ENCODE results near the gene OSM. TPM values are rescaled to one million over a fixed set of nuclear protein-coding genes. Genes with fewer than 3 reads are reported as not detected.

The OSM gene
- total RNA-seq, 4 donors from 2014 or later, result 0.19 to 5.7 (median 0.19) TPM; not detected in 1

DNA sequence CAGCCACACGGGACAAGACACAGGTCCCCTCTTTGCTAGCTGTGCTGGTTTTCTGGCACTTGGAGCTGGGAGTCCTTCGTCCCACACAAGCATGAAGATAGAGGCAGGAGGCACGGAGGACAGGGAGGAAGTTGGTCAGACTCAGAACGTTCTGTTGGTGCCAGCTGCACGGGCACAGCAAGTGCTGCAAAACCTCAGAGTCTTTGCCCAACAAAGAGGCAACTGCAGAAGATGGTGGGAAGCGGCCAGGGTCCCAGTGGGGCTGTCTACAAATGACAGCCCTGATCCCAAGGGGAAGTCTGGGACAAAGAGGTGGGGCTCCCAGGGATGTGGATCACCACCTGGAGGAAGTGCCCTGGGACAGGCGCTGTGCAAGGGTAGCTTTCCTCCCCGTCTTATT, 9.4 kb upstream of the OSM start:
- peaks cover 30 to 69% (median 38%) of the 10 kb centered on the region in 3 donors for H3K4me1 ChIP-seq
- intact Hi-C loops (cut with DNase I), result no loop called here
- WGBS, 2 donors, result 64 to 81% methylated on average over 4 of the region's 8 CpGs

DNA sequence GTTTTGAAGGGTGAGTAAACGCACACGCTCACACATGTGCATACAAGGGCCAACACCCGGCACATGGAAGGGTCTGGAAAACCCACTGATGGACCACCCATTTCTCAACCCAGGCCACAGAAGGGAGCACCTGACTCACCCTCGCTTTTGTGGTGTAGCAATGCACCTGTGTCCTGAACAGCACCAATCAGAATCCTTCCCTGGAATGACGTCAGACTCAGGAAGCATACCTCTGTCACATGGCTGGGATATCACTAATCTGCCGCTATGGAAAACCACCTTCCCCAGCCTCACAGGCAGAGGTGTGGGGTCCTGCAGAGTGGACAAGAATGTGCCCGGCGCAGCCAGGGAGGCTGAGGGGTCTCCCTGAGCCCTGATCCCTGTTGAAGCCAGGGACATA, 9.0 kb upstream of the OSM start:
- Histone ChIP-seq H3K27ac (peak overlapping the region in 1 of 4 donors; percentile 14), H3K36me3 (no peaks in the 10 kb centered on the region), H3K4me1 (peaks cover 30 to 69% (median 38%) of the 10 kb centered on the region in 3 donors), H3K27me3 (no peaks in the 10 kb centered on the region), H3K9me3 (no peaks in the 10 kb centered on the region), H3K4me3 (no peak overlapping the region)
- TF ChIP-seq POLR2A (IDR thresholded peaks at IDR 0.05), result no peak
- TF ChIP-seq, protein P1, sequence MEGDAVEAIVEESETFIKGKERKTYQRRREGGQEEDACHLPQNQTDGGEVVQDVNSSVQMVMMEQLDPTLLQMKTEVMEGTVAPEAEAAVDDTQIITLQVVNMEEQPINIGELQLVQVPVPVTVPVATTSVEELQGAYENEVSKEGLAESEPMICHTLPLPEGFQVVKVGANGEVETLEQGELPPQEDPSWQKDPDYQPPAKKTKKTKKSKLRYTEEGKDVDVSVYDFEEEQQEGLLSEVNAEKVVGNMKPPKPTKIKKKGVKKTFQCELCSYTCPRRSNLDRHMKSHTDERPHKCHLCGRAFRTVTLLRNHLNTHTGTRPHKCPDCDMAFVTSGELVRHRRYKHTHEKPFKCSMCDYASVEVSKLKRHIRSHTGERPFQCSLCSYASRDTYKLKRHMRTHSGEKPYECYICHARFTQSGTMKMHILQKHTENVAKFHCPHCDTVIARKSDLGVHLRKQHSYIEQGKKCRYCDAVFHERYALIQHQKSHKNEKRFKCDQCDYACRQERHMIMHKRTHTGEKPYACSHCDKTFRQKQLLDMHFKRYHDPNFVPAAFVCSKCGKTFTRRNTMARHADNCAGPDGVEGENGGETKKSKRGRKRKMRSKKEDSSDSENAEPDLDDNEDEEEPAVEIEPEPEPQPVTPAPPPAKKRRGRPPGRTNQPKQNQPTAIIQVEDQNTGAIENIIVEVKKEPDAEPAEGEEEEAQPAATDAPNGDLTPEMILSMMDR (IDR thresholded peaks at IDR 0.05), result no peak
- no peak for DNase-seq
- WGBS, 2 donors, result 52 to 57% methylated on average over 6 to 7 of the region's 8 CpGs
- intact Hi-C loops (cut with DNase I), result no loop called here

More for the DNA sequence above, 9.4 kb upstream of the OSM start:
- no peaks in the 10 kb centered on the region for H3K36me3 ChIP-seq
- peak overlapping the region in 1 of 4 donors; percentile 14 for H3K27ac ChIP-seq
- no peaks in the 10 kb centered on the region for H3K27me3 ChIP-seq
- no peak overlapping the region for H3K4me3 ChIP-seq
- DNase-seq, result no peak
- H3K9me3 ChIP-seq, result no peaks in the 10 kb centered on the region
- no peak for TF ChIP-seq POLR2A (IDR thresholded peaks at IDR 0.05)
- TF ChIP-seq, protein P1 (IDR thresholded peaks at IDR 0.05), result no peak

DNA sequence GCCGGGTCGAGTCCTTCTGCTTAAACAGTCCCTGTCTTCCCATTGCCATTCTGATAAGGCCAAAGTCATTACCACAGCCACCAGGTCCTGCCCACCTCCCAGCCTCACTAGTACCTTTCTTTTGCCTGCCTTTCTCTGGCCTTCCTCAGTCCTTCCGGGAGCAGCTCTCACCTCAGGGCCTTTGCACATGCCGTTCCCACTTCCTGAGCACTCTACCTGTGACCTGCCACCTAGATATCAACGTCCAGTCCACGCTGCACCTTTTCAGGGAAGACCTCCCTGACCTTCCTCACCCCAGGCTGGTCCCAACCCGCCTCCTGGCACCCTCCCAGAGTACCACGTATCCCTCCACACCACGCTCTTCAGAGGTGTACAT, 7.8 kb upstream of the OSM start:
- intact Hi-C loops (cut with DNase I), result loop anchor here (5.0 kb wide), 1 partner anchor 333 kb away; the partner anchor contains the start of gene TCN2

DNA sequence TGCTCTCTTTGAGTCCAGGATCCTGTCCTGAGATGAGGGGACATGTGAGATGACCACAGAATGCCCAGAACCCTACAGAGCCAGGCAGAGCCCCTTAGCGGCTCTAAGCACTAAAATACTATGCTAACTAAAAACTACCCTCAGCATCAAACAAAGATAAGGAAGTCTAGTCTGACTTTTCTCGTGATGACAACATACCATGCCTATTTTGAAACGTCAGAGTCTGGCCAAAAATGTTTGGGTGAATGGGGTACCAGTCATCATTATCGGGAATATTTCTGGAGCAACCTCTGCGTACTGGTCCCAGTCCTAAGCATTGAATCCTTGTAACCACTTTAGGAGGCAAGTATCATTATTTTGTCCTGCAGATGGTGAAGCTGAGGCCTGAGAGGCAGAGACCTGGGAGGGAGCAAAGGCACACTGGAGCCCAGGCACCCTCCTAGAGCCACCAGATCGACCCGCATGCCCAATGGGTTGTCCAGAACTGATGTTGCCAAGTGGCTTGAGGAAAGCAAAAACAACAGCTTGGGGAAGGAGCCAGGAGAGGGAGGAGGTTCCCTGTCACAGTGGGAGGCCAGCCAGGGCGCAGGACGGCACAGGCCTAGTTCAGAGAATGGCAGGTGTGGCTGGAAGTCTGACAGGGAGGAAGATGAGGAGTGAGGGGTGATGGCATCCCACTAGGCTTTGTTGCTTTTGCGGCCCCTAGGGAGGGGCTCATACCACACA, 7.2 kb upstream of the OSM start:
- H3K36me3 ChIP-seq, result no peaks in the 10 kb centered on the region
- peaks cover 19 to 57% (median 31%) of the 10 kb centered on the region in 3 donors for H3K4me1 ChIP-seq
- H3K27ac ChIP-seq, result peak overlapping the region in 2 of 4 donors; percentile 5 to 10
- DNase-seq, result no peak
- intact Hi-C loops (cut with DNase I), result loop anchor here (5.0 kb wide), 1 partner anchor 333 kb away; the partner anchor contains the start of gene TCN2
- TF ChIP-seq, protein P1 (IDR thresholded peaks at IDR 0.05), result no peak
- TF ChIP-seq POLR2A (IDR thresholded peaks at IDR 0.05), result no peak
- H3K4me3 ChIP-seq, result no peak overlapping the region
- 36 to 47% methylated on average over 10 of the region's 10 CpGs for WGBS, 2 donors
- no peaks in the 10 kb centered on the region for H3K9me3 ChIP-seq
- H3K27me3 ChIP-seq, result no peaks in the 10 kb centered on the region

More for the DNA sequence above, 7.8 kb upstream of the OSM start:
- Histone ChIP-seq H3K27ac (peak overlapping the region in 2 of 4 donors; percentile 5 to 10), H3K9me3 (no peaks in the 10 kb centered on the region), H3K27me3 (no peaks in the 10 kb centered on the region), H3K4me1 (peaks cover 25 to 62% (median 35%) of the 10 kb centered on the region in 3 donors), H3K36me3 (no peaks in the 10 kb centered on the region), H3K4me3 (no peak overlapping the region)
- DNase-seq, result no peak
- TF ChIP-seq POLR2A (IDR thresholded peaks at IDR 0.05), result no peak
- TF ChIP-seq, protein P1 (IDR thresholded peaks at IDR 0.05), result no peak
- 61 to 64% methylated on average over 9 of the region's 9 CpGs for WGBS, 2 donors
